Bronchial epithelial cell (primary cell): Measurements from ENCODE around the gene ATL1. TPM values are rescaled to one million over a fixed set of nuclear protein-coding genes. Genes with fewer than 3 reads are reported as not detected.
A peak's percentile ranks its signal among the peaks of the same experiment; 100 is the strongest.

ENCODE experiments used
- DNase-seq: peaks from one replicate; pipeline ENCODE4 v3.0.0-alpha.2; 2010; ENCODE audit warnings: low read depth
- FAIRE-seq: peaks from 2 replicates; lab custom pipeline; 2011; peaks lifted over from hg19 to GRCh38; lab: Jason Lieb, UNC
- H3K27me3 ChIP-seq: 2 replicates; pipeline ENCODE4 v1.5.1; 2011; ENCODE audit warnings: low read length; ENCODE audit not compliant: control insufficient read depth, insufficient read depth
- H3K36me3 ChIP-seq: 2 replicates; pipeline ENCODE4 v1.5.1; 2011; ENCODE audit warnings: low read length; ENCODE audit not compliant: control insufficient read depth, insufficient read depth
- H3K4me3 ChIP-seq: 2 replicates; pipeline ENCODE4 v1.5.1; 2011; ENCODE audit warnings: mild to moderate bottlenecking, low read depth, low read length, control low read depth
- total RNA-seq: library from RNA; depleted of rRNA; stranded (reverse); fragments of >200 nt; gene quantifications from 2 replicates; pipeline ENCODE4 v1.2.1, GENCODE V29; 2014
- TF ChIP-seq, protein P1 (sequence below): IDR thresholded peaks from 2 replicates; pipeline ENCODE4 v1.5.1; 2011; ENCODE audit warnings: mild to moderate bottlenecking, moderate library complexity, low read length, control low read depth, inconsistent platforms; ENCODE audit not compliant: insufficient read depth, severe bottlenecking

The ATL1 gene
- total RNA-seq, 1 donor from 2014 or later, result 0.79 TPM

DNA sequence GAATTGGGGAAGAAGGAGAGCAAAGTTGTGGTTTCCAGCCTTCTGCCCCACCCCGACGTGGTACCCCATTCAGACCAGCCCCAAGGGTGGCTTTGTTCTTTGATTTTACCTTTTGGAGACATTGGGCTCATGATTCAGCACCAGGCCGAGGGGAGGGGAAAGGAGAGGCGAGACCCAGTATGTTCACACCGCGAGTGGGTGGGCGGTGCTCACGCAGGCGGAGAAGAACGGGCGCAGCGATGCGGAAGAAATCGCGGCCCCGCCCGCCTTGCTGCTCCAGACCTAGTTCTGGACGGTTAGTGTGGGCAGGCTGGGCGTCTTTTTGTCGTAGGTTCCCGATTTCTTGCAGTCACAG is 963 bp downstream of the ATL1 start:
- DNase-seq (peak; percentile 61), FAIRE-seq (no peak)
- Histone ChIP-seq H3K27me3 (no peaks in the 10 kb centered on the region), H3K4me3 (peak overlapping the region; percentile 77), H3K36me3 (no peaks in the 10 kb centered on the region)
- TF ChIP-seq, protein P1, sequence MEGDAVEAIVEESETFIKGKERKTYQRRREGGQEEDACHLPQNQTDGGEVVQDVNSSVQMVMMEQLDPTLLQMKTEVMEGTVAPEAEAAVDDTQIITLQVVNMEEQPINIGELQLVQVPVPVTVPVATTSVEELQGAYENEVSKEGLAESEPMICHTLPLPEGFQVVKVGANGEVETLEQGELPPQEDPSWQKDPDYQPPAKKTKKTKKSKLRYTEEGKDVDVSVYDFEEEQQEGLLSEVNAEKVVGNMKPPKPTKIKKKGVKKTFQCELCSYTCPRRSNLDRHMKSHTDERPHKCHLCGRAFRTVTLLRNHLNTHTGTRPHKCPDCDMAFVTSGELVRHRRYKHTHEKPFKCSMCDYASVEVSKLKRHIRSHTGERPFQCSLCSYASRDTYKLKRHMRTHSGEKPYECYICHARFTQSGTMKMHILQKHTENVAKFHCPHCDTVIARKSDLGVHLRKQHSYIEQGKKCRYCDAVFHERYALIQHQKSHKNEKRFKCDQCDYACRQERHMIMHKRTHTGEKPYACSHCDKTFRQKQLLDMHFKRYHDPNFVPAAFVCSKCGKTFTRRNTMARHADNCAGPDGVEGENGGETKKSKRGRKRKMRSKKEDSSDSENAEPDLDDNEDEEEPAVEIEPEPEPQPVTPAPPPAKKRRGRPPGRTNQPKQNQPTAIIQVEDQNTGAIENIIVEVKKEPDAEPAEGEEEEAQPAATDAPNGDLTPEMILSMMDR, result no peak

DNA sequence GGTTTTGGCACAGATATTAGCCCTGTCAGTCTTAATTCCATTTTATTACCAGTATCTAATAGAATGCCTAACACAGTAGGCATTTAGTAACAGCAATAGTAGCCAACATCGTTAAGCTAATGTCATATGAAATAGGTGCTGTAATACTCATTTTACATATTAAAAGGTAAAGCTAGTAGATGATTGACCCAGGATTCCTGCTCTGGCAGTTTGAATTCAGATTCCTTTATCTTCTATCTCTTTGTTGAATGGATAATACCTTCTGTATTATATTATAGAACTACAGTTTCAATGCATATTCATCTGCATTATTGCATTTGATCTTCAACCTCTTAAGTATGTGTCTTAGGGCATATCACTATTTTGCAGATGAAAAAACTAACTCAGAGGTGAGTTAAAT is 2.9 kb downstream of the ATL1 start:
- no peak for FAIRE-seq
- no peak overlapping the region for H3K4me3 ChIP-seq
- H3K36me3 ChIP-seq, result no peaks in the 10 kb centered on the region
- TF ChIP-seq, protein P1, result no peak
- no peak for DNase-seq
- H3K27me3 ChIP-seq, result no peaks in the 10 kb centered on the region

DNA sequence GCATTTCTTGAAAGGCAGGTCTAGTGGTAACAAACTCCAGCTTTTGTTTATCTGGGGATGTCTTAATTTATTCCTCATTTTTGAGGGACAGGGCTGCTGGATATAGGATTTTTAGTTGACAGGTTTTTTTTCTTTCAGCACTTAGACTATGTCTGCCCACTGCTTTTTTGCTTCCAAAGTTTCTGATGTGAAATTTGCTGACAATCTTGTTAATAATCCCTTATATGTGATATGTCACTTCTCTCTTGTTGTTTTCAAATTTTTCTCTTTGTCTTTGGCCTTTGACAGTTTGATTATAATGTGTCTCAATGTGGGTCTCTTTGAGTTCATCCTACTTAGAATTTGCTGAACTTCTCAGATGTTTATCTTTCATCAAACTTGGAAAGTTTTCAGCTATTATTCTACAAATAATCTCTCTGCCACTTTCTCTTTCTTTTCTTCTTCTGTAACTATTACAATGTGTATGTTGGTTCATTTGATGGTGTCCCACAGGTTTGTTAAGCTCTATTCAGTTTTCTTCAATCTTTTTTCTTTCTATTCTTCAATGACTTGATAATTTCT is 9.8 kb downstream of the ATL1 start:
- FAIRE-seq (no peak), DNase-seq (no peak)
- no peaks in the 10 kb centered on the region for H3K36me3 ChIP-seq
- H3K4me3 ChIP-seq, result no peak overlapping the region
- no peaks in the 10 kb centered on the region for H3K27me3 ChIP-seq
- TF ChIP-seq, protein P1, result no peak

DNA sequence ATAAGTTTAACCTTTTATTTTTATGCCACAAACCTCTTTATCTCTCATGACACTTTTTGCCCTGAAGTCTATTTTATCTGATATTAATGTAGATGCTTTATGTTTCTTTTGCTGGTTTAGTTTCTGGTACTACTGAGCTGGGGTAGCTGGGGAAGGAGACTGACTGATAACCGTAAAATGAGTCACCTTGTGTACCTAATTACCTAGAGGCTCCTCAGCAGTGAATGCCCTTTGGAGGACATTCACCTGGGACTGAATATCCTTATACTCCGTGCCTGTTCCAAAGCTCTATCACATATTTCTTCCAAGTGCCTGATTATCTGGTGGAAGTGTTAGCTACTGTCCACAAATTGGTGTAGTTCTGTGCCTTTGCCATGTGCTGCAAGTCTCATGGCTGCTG is 13.9 kb downstream of the ATL1 start:
- H3K36me3 ChIP-seq, result no peaks in the 10 kb centered on the region
- no peaks in the 10 kb centered on the region for H3K27me3 ChIP-seq
- TF ChIP-seq, protein P1, result no peak
- DNase-seq (peak; percentile 32), FAIRE-seq (no peak)
- H3K4me3 ChIP-seq, result no peak overlapping the region

DNA sequence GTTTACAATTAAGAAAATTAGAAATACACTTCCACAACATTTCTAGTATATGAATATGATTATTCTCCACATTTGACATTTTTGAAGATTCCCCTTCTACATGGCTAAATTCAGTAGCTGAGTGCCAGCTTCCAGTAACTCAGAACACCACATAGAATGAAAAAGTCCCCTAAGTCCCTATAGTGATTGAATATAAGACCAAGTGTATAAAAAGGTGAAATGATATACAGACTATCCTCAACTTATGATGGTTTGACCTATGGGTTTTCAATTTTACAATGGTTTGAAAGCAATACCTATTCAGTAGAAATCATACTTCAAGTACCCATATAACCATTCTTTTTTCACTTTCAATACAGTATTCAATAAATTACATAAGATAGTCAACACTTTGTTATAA is 15.8 kb downstream of the ATL1 start:
- H3K36me3 ChIP-seq, result no peaks in the 10 kb centered on the region
- no peak for FAIRE-seq
- DNase-seq, result no peak
- H3K27me3 ChIP-seq, result no peaks in the 10 kb centered on the region
- TF ChIP-seq, protein P1, result no peak
- no peak overlapping the region for H3K4me3 ChIP-seq

DNA sequence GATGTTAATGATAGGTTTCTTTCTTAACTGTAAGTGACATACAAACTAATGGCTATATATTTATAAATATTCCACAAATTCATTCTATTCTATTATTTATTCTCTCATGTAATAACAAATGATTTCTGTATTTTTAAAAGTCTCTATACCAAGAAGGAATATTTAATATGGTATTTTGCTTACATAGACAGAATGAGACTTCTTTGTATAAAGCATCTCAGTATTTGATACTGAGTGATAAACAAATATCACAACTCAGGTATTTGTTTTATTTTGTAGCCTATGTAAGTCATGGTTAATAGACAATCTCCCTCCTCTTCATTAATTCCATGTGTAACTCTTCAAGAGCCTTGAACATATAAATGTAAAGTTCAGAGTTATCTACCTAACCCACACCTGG is 18.0 kb downstream of the ATL1 start:
- FAIRE-seq (no peak), DNase-seq (no peak)
- Histone ChIP-seq H3K4me3 (no peak overlapping the region), H3K36me3 (no peaks in the 10 kb centered on the region), H3K27me3 (no peaks in the 10 kb centered on the region)
- TF ChIP-seq, protein P1, result no peak
